OCI-LY7 (cell line): ENCODE measurements around the gene FGD4. TPM values are rescaled to one million over a fixed set of nuclear protein-coding genes. Genes with fewer than 3 reads are reported as not detected.
A peak's percentile ranks its signal among the peaks of the same experiment; 100 is the strongest.

Experiments
- BruUV-seq: library from RNA; stranded (reverse); fragments of 400-500 nt; replicated peaks from 2 replicates; lab custom pipeline; 2021; lab: Mats Ljungman, UMichigan
- CTCF ChIA-PET: fragments of 300-600 bp; sonication (Branson Sonifier 250); formaldehyde crosslinking; loops from one replicate; lab custom pipeline; 2022; ENCODE audit warnings: antibody characterized with exemption; ENCODE audit not compliant: unreplicated experiment; lab: Charles Lee
- POLR2A ChIA-PET: fragments of 300-600 bp; sonication (Branson Sonifier 250); formaldehyde crosslinking; loops from one replicate; lab custom pipeline; 2022; ENCODE audit warnings: antibody characterized with exemption; lab: Charles Lee
- DNase-seq: peaks from one replicate; pipeline ENCODE4 v3.0.0-alpha.2; 2015; ENCODE audit warnings: low spot score
- H2AFZ ChIP-seq: fragments of 200-600 bp; sonication (generic), shearing (Covaris generic); 2 replicates; pipeline ENCODE4 v1.6.1; 2014; ENCODE audit warnings: mild to moderate bottlenecking, antibody characterized with exemption, low read length, moderate library complexity
- H3K27ac ChIP-seq: fragments of 200-600 bp; sonication (generic); 2 replicates; pipeline ENCODE4 v1.5.1; 2014; ENCODE audit warnings: mixed run types, low read depth, mild to moderate bottlenecking, moderate library complexity, low read length, inconsistent platforms; ENCODE audit not compliant: poor library complexity, severe bottlenecking
- H3K36me3 ChIP-seq: fragments of 200-600 bp; sonication (generic); 2 replicates; pipeline ENCODE4 v1.6.1; 2014; ENCODE audit warnings: mild to moderate bottlenecking, antibody characterized with exemption, low read length, moderate library complexity, mixed read lengths; ENCODE audit not compliant: insufficient read depth
- H3K4me1 ChIP-seq: fragments of 200-600 bp; sonication (generic); 2 replicates; pipeline ENCODE4 v1.5.1; 2014; ENCODE audit warnings: mild to moderate bottlenecking, low read length; ENCODE audit not compliant: insufficient read depth, poor library complexity, severe bottlenecking
- H3K4me2 ChIP-seq: fragments of 200-600 bp; sonication (generic); 2 replicates; pipeline ENCODE4 v1.6.1; 2014; ENCODE audit warnings: mild to moderate bottlenecking, low read length
- H3K4me3 ChIP-seq: fragments of 200-600 bp; sonication (generic); 2 replicates; pipeline ENCODE4 v1.5.1; 2014; ENCODE audit warnings: mild to moderate bottlenecking, low read depth, low read length; ENCODE audit not compliant: poor library complexity, severe bottlenecking
- H3K79me2 ChIP-seq: fragments of 200-600 bp; sonication (generic); 2 replicates; pipeline ENCODE4 v1.6.1; 2016; ENCODE audit warnings: low read depth, mild to moderate bottlenecking, low read length, moderate library complexity, mixed read lengths; ENCODE audit not compliant: insufficient read depth
- H3K9me2 ChIP-seq: fragments of 200-600 bp; sonication (generic); 2 replicates; pipeline ENCODE4 v1.6.1; 2016; ENCODE audit warnings: mild to moderate bottlenecking, low read length, mixed read lengths; ENCODE audit not compliant: insufficient read depth
- H3K9me3 ChIP-seq: fragments of 200-600 bp; sonication (generic); 2 replicates; pipeline ENCODE4 v1.6.1; 2014; ENCODE audit warnings: mild to moderate bottlenecking, mixed run types, low read length, mixed read lengths
- H4K20me1 ChIP-seq: fragments of 200-600 bp; sonication (generic); 2 replicates; pipeline ENCODE4 v1.6.1; 2014; ENCODE audit warnings: mild to moderate bottlenecking, antibody characterized with exemption, low read length, moderate library complexity, mixed read lengths; ENCODE audit not compliant: insufficient read depth
- CTCF ChIP-seq: fragments of 200-600 bp; sonication (generic); conservative IDR thresholded peaks from 2 replicates; pipeline ENCODE4 v1.5.1; 2014; ENCODE audit warnings: mild to moderate bottlenecking, antibody characterized with exemption, low read length, moderate library complexity, mixed read lengths
- EZH2phosphoT487 ChIP-seq: fragments of 200-600 bp; sonication (generic); IDR thresholded peaks from 2 replicates; pipeline ENCODE4 v1.6.1; 2018; ENCODE audit warnings: low read depth, borderline replicate concordance, mild to moderate bottlenecking, mixed run types, antibody characterized with exemption, low read length, moderate library complexity, mixed read lengths
- intact Hi-C: fragments of 100-400 bp; cut with micrococcal nuclease; formaldehyde crosslinking; loops from one replicate; pipeline ENCODE4 v1.10.0; 2022; ENCODE audit not compliant: unreplicated experiment
- total RNA-seq, 2 experiments: library from RNA; depleted of rRNA in 1 of 2; stranded (reverse); fragments of >200 nt in 1 of 2; shearing (Covaris generic) in 1 of 2; gene quantifications; 2 replicates each; pipeline ENCODE4 v1.2.3, GENCODE V29; 2014 to 2022

Gene FGD4
- total RNA-seq, 2 experiments from 2014 or later, result 14.9 to 19.3 TPM

DNA sequence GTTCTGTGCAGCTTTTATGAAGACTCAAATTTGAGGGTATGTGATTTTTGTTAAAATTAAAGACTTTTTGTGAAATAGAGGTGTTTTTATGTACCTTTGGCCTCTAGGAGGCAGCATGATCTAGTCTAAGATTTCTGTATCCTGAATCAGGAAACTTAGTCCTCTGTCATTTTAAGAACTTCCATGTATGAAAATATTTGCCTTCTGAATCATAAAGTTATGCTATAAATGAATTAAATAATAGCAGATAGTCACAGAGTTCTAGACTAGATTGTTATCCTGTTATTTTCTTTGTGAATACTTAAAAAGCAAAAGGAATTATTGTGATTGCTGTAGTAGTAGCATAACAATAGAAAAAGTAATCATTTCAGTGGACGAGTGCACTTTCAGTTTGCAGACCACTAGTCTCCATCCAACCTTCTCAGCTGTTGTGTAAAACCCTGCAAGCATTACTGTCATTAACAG, 56.3 kb downstream of the FGD4 start:
- no peaks in the 10 kb centered on the region for H3K9me2 ChIP-seq
- peaks cover 24% of the 10 kb centered on the region for H3K4me1 ChIP-seq
- H3K9me3 ChIP-seq, result peaks cover 9% of the 10 kb centered on the region; the same call in 1 of the 2 replicates
- H2AFZ ChIP-seq, result peak overlapping the region; percentile 85
- peaks cover 16% of the 10 kb centered on the region; the same call in 1 of the 2 replicates for H3K79me2 ChIP-seq
- H3K27ac ChIP-seq, result peak overlapping the region; percentile 73
- peaks cover 5% of the 10 kb centered on the region; the same call in 1 of the 2 replicates for H3K36me3 ChIP-seq
- no TSS peak for BruUV-seq
- TF ChIP-seq CTCF (peak; percentile 98), EZH2phosphoT487 (no peak)
- H3K4me3 ChIP-seq, result peak overlapping the region; percentile 67
- POLR2A ChIA-PET, result interaction anchor here (0.6 to 3.5 kb wide), 18 partner anchors 11 to 300 kb away, joined by 3 to 36 read pairs (median 7); partner anchors contain the start of gene YARS2
- H4K20me1 ChIP-seq, result no peaks in the 10 kb centered on the region
- H3K4me2 ChIP-seq, result peak overlapping the region; percentile 81
- intact Hi-C loops, result loop anchor here (1.0 to 10.0 kb wide), 7 partner anchors 67 to 801 kb away; partner anchors contain the start of genes ETFBKMT and YARS2
- DNase-seq, result peak; percentile 91
- CTCF ChIA-PET, result interaction anchor here (1.0 to 2.1 kb wide), 7 partner anchors 12 to 300 kb away, joined by 3 to 12 read pairs (median 6); partner anchors contain the start of gene YARS2

DNA sequence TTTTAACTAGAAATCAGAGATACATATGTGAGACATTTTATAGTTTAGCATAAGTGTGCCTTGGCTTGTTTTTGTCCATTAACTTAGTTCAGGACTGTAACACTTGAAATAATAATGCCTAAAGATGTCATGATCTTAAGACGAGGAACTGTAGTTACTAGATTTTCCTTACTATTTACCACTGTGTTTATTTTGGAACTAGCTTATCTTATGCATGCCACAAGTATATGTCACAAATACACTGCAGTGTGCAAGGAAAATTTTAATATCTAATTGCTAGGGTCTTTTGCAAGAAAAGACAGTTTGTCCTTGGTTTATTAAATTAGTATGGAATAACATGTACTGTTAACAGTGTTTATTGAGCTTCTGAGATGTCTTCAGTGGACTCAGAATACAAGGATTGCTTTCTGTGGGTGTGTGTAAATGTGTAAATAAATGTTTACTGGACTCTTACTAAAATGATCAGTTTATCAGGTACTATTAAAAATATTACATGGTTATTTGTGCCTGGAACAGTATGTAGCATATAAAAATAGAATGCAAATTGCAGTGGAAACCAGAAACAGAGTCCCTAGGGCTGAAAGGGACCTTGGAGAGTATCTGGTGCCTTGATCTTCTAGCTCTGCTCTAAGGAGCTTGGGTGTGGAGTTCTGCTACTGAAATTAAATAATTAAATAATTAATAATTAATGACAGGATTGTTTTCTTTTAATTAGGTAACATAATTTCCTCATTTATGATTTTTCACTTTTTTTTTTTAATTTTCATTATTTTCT, 58.1 kb downstream of the FGD4 start:
- ChIA-PET POLR2A (interaction anchor here (0.5 to 3.5 kb wide), 18 partner anchors 9 to 798 kb away, joined by 3 to 36 read pairs (median 7); partner anchors contain the start of gene YARS2), CTCF (interaction anchor here (0.6 to 2.1 kb wide), 5 partner anchors 11 to 215 kb away, joined by 3 to 12 read pairs (median 6); no protein-coding TSS in a partner anchor)
- no peaks in the 10 kb centered on the region for H3K9me2 ChIP-seq
- peaks cover 16% of the 10 kb centered on the region; the same call in 1 of the 2 replicates for H3K79me2 ChIP-seq
- intact Hi-C loops, result loop anchor here (2.0 to 10.0 kb wide), 3 partner anchors 65 to 803 kb away; partner anchors contain the start of gene ETFBKMT
- BruUV-seq, result no TSS peak
- H3K4me3 ChIP-seq, result peak overlapping the region; percentile 67
- H3K4me1 ChIP-seq, result peaks cover 29% of the 10 kb centered on the region
- no peak for TF ChIP-seq CTCF
- no peak for TF ChIP-seq EZH2phosphoT487
- peaks cover 9% of the 10 kb centered on the region; the same call in 1 of the 2 replicates for H3K9me3 ChIP-seq
- peak overlapping the region; percentile 85 for H2AFZ ChIP-seq
- peak; percentile 33 for DNase-seq
- H4K20me1 ChIP-seq, result no peaks in the 10 kb centered on the region
- H3K4me2 ChIP-seq, result peak overlapping the region; percentile 81
- peaks cover 5% of the 10 kb centered on the region; the same call in 1 of the 2 replicates for H3K36me3 ChIP-seq
- H3K27ac ChIP-seq, result peak overlapping the region; percentile 73
